DND-41 (cell line): ENCODE measurements around the gene ZRANB1.

ENCODE experiments used
- EZH2 ChIP-seq: IDR thresholded peaks from 3 replicates; pipeline ENCODE4 v1.6.1; 2012; ENCODE audit warnings: borderline replicate concordance, low read depth, mild to moderate bottlenecking, moderate library complexity, low read length, inconsistent platforms; ENCODE audit not compliant: severe bottlenecking
- TF ChIP-seq, protein P1 (sequence below): IDR thresholded peaks from 2 replicates; pipeline ENCODE4 v1.5.1; 2012; ENCODE audit warnings: borderline replicate concordance, low read length, moderate library complexity, mild to moderate bottlenecking; ENCODE audit not compliant: poor library complexity, severe bottlenecking; ENCODE audit errors: extremely low read depth

DNA sequence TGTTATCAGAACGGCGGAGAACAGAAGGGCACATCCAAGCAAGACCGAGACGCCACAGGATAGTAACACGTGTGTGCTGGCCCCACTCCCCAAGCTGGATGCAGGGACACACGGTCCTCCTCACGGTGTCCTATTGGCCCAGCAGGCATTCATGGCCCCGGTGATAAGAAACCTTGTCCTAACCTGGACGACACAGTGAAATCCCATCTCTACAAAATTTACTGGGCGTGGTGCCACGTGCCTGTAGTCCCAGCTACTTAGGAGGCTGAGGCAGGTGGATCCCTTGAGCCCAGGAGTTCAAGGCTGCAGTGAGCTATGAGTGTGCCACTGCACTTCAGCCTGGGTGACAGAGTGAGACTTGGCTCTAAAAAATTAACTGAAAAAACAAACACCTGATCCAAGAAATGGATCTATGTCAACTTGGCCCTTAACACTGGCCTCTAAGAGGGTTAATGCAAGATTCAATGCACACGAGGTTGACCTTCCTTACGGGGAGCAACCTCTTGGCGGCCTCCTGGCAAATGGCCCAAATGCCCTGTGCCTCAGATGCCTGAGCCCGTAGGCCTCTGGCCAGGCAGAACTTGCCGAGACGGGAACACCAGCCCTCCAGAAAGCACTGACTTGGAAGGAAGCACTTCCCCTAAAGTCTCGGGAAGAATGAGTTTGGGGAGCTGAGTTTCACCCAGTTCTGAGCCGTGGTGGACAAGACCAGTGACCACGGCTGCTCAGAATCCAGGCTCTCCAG lies 72.3 kb downstream of the ZRANB1 start:
- no peak for TF ChIP-seq EZH2
- TF ChIP-seq, protein P1, sequence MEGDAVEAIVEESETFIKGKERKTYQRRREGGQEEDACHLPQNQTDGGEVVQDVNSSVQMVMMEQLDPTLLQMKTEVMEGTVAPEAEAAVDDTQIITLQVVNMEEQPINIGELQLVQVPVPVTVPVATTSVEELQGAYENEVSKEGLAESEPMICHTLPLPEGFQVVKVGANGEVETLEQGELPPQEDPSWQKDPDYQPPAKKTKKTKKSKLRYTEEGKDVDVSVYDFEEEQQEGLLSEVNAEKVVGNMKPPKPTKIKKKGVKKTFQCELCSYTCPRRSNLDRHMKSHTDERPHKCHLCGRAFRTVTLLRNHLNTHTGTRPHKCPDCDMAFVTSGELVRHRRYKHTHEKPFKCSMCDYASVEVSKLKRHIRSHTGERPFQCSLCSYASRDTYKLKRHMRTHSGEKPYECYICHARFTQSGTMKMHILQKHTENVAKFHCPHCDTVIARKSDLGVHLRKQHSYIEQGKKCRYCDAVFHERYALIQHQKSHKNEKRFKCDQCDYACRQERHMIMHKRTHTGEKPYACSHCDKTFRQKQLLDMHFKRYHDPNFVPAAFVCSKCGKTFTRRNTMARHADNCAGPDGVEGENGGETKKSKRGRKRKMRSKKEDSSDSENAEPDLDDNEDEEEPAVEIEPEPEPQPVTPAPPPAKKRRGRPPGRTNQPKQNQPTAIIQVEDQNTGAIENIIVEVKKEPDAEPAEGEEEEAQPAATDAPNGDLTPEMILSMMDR: no peak
